EL (cell line): ENCODE measurements around the gene SPG11.
"Not testable (repeated sequence)": the region's sequence is repeated elsewhere in the genome, so short reads cannot be mapped to it uniquely, and the experiment has no call there.

ENCODE experiments used
- DNase-seq: peaks from one replicate; pipeline ENCODE4 v3.0.0-alpha.2; 2016

The SPG11 gene

GRCh38 chr15:44554934-44555723 is 108.3 kb downstream of the SPG11 start:
- DNase-seq, result no peak

- no peak for DNase-seq
These were observed 112.7 kb downstream of the SPG11 start for GRCh38 chr15:44550734-44551133.

- peak; percentile 27 for DNase-seq
These were observed 113.2 kb downstream of the SPG11 start for GRCh38 chr15:44550256-44550655.

GRCh38 chr15:44549152-44549551 is 114.3 kb downstream of the SPG11 start:
- not testable (repeated sequence) for DNase-seq

- peak; percentile 46 for DNase-seq
These were observed 117.3 kb downstream of the SPG11 start for GRCh38 chr15:44545913-44546802.

GRCh38 chr15:44544745-44545144 is 118.7 kb downstream of the SPG11 start:
- not testable (repeated sequence) for DNase-seq

- no peak for DNase-seq
These were observed 120.9 kb downstream of the SPG11 start for GRCh38 chr15:44542596-44542995.

GRCh38 chr15:44541282-44541958 is 122.0 kb downstream of the SPG11 start:
- DNase-seq, result peak; percentile 91

- peak; percentile 55 for DNase-seq
These were observed 125.7 kb downstream of the SPG11 start for GRCh38 chr15:44537735-44538240.

GRCh38 chr15:44536962-44537734 is 126.3 kb downstream of the SPG11 start, which contains the start of gene EIF3J:
TSS of gene EIF3J (plus strand) at chr15:44537147. CDS start at chr15:44537195, 48 bp downstream.
- DNase-seq, result peak; percentile 98

GRCh38 chr15:44536302-44536961 is 127.0 kb downstream of the SPG11 start:
- DNase-seq, result peak; percentile 92

- no peak for DNase-seq
These were observed 127.8 kb downstream of the SPG11 start for GRCh38 chr15:44535523-44536301.

GRCh38 chr15:44535092-44535491 is 128.4 kb downstream of the SPG11 start:
- DNase-seq, result no peak

- DNase-seq, result no peak
These were observed 130.8 kb downstream of the SPG11 start for GRCh38 chr15:44532689-44533088.

- not testable (repeated sequence) for DNase-seq
These were observed 131.2 kb downstream of the SPG11 start for GRCh38 chr15:44532275-44532674.

- no peak for DNase-seq
These were observed 132.8 kb downstream of the SPG11 start for GRCh38 chr15:44530653-44531052.

GRCh38 chr15:44529864-44530604 is 133.4 kb downstream of the SPG11 start:
- DNase-seq, result no peak

GRCh38 chr15:44527241-44527640 is 136.2 kb downstream of the SPG11 start:
- no peak for DNase-seq

- no peak for DNase-seq
These were observed 138.4 kb downstream of the SPG11 start for GRCh38 chr15:44525018-44525417.

- DNase-seq, result no peak
These were observed 143.9 kb downstream of the SPG11 start for GRCh38 chr15:44519537-44519936.
